Renal cortex interstitium (tissue), 11 donors: ENCODE data around the gene TMEM87B. TPM values are rescaled to one million over a fixed set of nuclear protein-coding genes. Genes with fewer than 3 reads are reported as not detected.
A peak's percentile ranks its signal among the peaks of the same experiment; 100 is the strongest.
"Not testable (repeated sequence)": the region's sequence is repeated elsewhere in the genome, so short reads cannot be mapped to it uniquely, and the experiment has no call there.

Source experiments
- DNase-seq, 11 donors: peaks; one replicate each; pipeline ENCODE4 v3.0.0-alpha.2; 2013; ENCODE audit warnings: low read depth in 9 of 11, low spot score in 4 of 11; ENCODE audit errors: extremely low read depth in 1 of 11
- polyA plus RNA-seq, 3 donors: library from polyadenylated mRNA; unstranded; fragments of 120-200 nt; gene quantifications; one replicate each; pipeline ENCODE4 v1.2.1, GENCODE V29; 2013; ENCODE audit not compliant: insufficient read length in 3 of 3

The TMEM87B gene
- polyA plus RNA-seq, 3 donors: 16.2 to 24.1 (median 22.7) TPM

GRCh38 chr2:112027767-112028166 lies 27.3 kb upstream of the TMEM87B start:
- no peak for DNase-seq

DNA sequence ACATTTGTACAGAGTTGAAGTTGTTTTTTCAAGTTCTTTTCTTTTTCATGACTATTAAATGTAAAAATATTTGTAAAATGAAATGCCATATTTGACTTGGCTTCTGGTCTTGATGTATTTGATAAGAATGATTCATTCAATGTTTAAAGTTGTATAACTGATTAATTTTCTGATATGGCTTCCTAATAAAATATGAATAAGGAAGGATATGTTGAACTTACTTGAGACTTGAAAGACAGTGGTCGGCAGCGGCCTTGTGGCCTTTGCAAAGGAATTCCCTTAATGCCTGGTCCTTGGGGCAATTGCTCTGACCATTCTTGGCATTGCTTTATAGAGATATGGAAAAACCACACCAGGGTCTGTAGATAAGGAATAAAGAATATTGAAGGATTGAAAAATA lies 25.9 kb upstream of the TMEM87B start:
- DNase-seq: no peak

- DNase-seq: no peak
Measured at GRCh38 chr2:112031473-112032223, 23.4 kb upstream of the TMEM87B start.

GRCh38 chr2:112032224-112032586 lies 22.9 kb upstream of the TMEM87B start:
- DNase-seq: no peak

DNA sequence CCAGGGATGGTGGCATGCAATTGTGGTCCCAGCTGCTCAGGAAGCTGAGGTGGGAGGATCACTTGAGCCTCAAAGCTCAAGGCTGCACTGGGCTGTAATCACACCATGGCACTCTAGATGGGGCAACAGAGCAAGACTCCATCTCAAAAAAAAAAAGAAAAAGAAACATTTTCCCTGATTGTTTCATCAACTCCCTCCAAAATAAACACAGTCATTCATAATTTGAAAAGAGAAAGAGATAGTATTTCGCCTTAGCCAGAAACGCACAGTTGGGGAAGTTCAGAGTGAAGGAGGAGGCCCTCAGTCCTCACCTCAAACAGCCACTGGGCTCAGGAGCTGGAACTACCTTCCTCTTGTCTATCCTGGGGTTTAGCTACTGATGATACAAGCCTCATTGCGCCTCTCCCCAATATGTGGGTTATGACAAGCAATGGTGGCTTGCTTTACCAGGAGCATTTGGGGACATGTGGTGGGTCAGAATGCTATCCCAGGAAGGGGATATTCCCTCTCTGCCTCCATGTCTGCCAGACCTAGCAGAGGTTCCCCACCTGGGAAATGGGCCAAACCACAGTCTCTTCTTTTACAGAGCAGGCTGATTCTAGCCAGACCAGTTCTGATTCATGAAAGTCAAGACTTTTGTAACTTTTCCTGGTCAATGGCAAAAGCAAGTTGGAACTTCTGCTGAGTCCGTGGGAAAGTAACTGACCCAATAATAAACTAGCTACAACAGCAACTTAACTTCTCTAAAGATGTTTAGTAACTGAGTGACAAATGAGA lies 22.2 kb upstream of the TMEM87B start:
- DNase-seq: no peak

DNA sequence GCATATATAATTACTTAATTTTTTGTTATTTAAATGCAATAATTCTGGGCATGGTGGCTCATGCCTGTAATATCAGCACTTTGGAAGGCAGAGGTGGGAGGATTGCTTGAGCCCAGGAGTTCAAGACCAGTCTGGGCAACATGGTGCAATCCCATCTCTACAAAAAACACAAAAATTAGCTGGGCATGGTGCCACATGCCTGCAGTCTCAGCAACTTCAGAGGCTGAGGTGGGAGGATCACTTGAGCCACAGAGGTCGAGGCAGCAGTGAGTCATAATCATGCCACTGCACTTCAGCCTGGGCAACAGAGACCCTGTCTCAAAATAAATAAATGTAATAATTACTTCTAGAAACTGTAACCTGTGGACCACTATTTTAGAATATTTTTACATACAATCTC lies 21.5 kb upstream of the TMEM87B start:
- DNase-seq: no peak

DNA sequence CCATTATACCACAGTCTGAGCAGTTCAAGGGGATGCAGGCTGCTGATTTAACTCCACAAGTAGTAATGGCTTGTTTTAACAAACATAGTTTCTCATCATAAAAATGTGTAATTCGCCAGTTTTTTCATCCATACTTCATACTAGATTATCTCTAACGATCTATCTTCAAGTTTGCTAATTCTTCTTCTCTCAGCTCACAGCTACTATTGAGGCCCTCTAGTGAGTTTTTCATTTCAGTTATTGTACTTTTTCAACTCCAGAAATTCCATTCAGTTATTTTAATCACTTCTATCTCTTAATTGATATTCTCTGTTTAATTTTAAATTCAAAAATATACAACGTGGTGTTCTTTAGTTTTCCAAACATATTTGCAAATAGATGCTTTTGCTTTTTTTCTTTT lies 20.1 kb upstream of the TMEM87B start:
- DNase-seq: no peak

DNA sequence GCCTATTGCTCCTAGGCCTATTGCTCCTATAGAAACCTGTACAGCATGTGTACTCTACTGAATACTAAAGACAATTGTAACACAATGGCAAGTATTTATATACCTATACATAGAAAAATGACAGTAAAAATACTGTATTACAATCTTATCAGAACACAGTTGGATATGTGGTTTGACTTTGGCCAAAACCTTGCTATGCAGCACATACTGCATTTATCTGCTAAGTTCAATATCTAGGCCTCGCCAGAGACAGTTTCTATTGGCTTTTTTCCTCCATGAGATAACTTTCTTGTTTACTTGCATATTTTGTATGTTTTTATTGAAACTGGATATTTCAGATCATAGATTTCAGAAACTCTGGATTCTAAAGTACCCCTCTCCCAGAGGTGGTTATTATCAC lies 19.3 kb upstream of the TMEM87B start:
- DNase-seq: no peak

GRCh38 chr2:112039556-112039955 lies 15.5 kb upstream of the TMEM87B start:
- not testable (repeated sequence) for DNase-seq

GRCh38 chr2:112040066-112040465 lies 15.0 kb upstream of the TMEM87B start:
- DNase-seq: not testable (repeated sequence)

DNA sequence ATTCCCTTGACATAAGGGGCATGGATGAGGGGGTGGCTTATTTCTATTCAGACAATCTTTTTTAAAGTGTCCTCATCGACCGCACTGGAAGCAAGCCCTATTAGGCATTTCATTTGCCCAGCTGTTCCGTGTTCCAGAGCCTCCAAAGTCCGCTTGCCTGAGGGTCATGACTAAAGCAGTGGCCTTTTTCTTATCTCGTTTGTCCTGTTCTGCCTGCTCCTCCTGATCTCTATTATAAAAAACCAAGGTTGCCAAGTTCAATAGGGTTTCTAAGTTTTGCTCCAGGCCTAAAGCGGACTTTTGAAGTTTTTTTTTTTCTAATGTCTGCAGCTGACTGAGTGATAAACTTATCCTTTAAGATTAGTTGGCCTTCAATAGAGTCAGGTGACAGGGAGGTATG lies 13.6 kb upstream of the TMEM87B start:
- not testable (repeated sequence) for DNase-seq

- no peak for DNase-seq
Measured at GRCh38 chr2:112045446-112046014, 9.5 kb upstream of the TMEM87B start.

DNA sequence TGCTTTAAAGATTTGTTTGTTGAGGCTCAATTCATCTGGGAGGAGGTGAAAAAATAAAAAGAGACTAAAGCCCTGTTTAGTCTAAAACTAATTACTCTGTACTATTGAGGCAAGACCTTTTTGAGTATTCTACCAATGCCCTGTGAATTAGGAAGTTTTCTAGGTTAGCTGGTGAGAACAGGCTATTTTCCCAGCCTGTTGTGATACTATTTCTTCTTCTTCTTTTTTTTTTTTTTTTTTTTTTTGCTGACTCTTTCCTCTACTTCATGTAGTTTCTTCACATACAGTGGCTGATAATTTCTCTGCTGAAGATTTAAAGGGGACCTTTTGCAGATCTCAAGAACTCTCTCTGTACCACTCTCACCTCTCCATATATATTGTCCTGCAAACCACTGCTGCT lies 8.8 kb upstream of the TMEM87B start:
- DNase-seq: no peak

GRCh38 chr2:112047537-112048235 lies 7.4 kb upstream of the TMEM87B start:
- no peak for DNase-seq

DNA sequence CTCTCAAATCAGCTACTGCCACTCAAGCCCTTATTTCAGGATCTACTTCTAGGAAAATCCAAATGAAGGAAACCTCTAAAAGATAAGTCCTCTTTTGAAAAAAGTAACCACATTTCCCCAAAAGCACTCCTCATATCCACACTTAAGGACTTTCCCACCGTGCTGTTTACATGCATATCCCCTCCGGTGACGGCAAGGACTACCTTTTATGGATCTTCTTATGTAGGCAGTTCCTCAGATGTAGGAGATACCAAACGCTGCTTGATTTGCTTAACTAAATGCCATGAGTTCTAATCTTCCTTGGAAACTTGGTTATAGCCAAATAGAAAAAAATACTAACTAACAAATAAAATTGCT lies 6.9 kb upstream of the TMEM87B start:
- no peak for DNase-seq

DNA sequence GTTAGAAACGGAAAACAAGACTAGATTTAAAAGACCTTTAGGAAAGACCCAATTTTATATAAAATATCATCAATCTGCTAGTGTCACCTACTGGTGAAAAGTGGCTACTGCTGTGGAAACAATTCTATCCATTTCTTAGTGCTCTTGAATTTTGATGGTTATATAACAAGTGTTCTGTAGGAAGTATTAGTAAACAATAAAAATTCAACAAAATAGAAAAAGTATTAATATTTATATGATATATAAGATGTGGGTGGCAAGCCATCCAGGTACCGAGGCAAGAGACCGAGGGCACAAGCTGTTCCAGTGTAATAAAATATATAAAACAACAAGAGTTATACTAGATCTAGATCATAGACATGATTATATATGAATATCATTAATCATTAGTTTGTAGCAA lies 6.2 kb upstream of the TMEM87B start:
- DNase-seq: peak in 8 of 11 donors; percentile 9 to 62 (median 49)

- DNase-seq: no peak
Measured at GRCh38 chr2:112050316-112050715, 4.8 kb upstream of the TMEM87B start.

DNA sequence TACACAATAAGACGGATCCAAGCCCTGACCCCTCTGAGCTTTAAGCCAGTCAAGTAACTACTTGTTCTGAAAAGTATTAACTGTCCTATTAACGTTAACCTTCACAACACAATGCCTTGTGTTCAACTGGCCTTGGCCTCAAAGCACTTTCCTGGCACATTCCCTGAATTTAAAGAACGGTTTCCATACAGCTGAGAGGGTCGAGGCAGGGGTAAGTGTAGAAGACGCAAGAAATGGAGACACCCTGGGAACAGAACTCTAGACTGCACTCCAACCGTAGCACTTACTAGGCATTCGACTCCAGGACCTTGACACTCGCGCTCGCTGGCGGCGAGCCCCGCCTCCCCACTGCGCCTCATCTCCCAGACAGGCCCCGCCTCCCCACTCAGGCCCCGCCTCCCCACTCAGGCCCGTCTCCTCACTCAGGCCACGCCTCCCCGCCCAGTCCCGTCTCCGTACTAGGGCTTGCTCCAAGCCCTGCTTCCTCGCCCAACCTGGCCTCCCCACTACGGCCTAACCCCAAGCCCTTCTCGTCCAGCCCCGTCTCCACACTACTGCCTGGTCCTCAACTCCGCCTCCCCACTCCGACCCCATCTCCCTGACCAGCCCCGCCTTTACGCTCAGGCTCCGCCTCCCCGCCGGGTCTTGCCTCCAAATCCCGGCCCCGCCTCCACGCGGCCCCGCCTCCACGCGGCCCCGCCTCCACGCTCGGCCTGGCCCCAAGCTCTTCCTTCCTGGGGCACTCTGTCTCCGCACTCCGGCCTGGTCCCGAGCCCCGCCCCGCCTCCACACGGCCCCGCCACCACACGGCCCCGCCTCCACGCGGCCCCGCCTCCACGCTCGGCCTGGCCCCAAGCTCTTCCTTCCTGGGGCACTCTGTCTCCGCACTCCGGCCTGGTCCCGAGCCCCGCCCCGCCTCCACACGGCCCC lies 887 bp upstream of the TMEM87B start:
- DNase-seq: peak; percentile 77 to 96 (median 93)
